Thoracic aorta (tissue), 2 donors: ENCODE results near the gene SHMT2. TPM values are rescaled to one million over a fixed set of nuclear protein-coding genes. Genes with fewer than 3 reads are reported as not detected.

Experiments
- total RNA-seq, 2 donors: library from RNA; depleted of rRNA; stranded (reverse); fragments of >200 nt; gene quantifications; one replicate each; pipeline versions ENCODE4 v1.1.0 to v1.2.3, GENCODE V29; 2016

SHMT2 gene
- total RNA-seq, 2 donors from 2014 or later = 57.3 to 60.4 TPM

Other genes starting within 250 kb of the SHMT2 start
- 1 to 10 TPM; 3.1 to 8.3 TPM for gene ZBTB39, start 223.2 kb upstream of the SHMT2 start, total RNA-seq
- gene TAC3, start 213.2 kb upstream of the SHMT2 start, total RNA-seq = not detected
- gene MYO1A, start 179.6 kb upstream of the SHMT2 start, total RNA-seq = 1 to 10 TPM; 1.7 to 2.2 TPM
- 1 to 10 TPM; 6.6 to 6.9 TPM for gene NEMP1, start 150.9 kb upstream of the SHMT2 start, total RNA-seq
- gene NAB2, start 140.6 kb upstream of the SHMT2 start, total RNA-seq = 10 to 100 TPM; 30.5 to 39.3 TPM
- gene STAT6, start 118.3 kb upstream of the SHMT2 start, total RNA-seq = 100 to 1,000 TPM; 133 to 185 TPM
- 100 to 1,000 TPM; 663 to 755 TPM for gene LRP1, start 101.2 kb upstream of the SHMT2 start, total RNA-seq
- not detected for gene LRP1-AS, start 82.1 kb upstream of the SHMT2 start, total RNA-seq
- under 1 TPM in 1 of 2 donors, not detected in 1; 0.81 TPM for gene NXPH4, start 12.9 kb upstream of the SHMT2 start, total RNA-seq
- under 1 TPM; 0.27 to 0.56 TPM for gene STAC3, start 21.5 kb downstream of the SHMT2 start, total RNA-seq
- gene R3HDM2, start 201.3 kb downstream of the SHMT2 start, total RNA-seq = 10 to 100 TPM; 26.5 to 62.4 TPM
- gene INHBC, start 205.1 kb downstream of the SHMT2 start, total RNA-seq = not detected
- not detected for gene INHBE, start 225.6 kb downstream of the SHMT2 start, total RNA-seq
- gene GLI1, start 230.1 kb downstream of the SHMT2 start, total RNA-seq = 10 to 100 TPM in 1 of 2 donors, 1 to 10 TPM in 1; 1.7 to 13.0 TPM